Measurements from ENCODE around the gene SMARCA1.
"Not testable (repeated sequence)": the region's sequence is repeated elsewhere in the genome, so short reads cannot be mapped to it uniquely, and the experiment has no call there.

SMARCA1 gene

GRCh38 chrX:129523079-129523911 lies at the start of gene SMARCA1:
Gene SMARCA1 (minus strand): TSS chrX:129523490. CDS start chrX:129523370, 120 bp downstream.
- FAIRE-seq, result no peak

GRCh38 chrX:129572422-129572821 lies 49.1 kb upstream of the SMARCA1 start:
- no peak for FAIRE-seq

- FAIRE-seq, result no peak
These were observed 45.1 kb upstream of the SMARCA1 start for GRCh38 chrX:129568349-129568748.

- no peak for FAIRE-seq
These were observed 42.8 kb upstream of the SMARCA1 start for GRCh38 chrX:129566073-129566472.

GRCh38 chrX:129565046-129565650 lies 41.9 kb upstream of the SMARCA1 start:
- no peak for FAIRE-seq

- FAIRE-seq, result not testable (repeated sequence)
These were observed 41.1 kb upstream of the SMARCA1 start for GRCh38 chrX:129564345-129564744.

- no peak for FAIRE-seq
These were observed 38.2 kb upstream of the SMARCA1 start for GRCh38 chrX:129561453-129561852.

GRCh38 chrX:129559783-129560182 lies 36.5 kb upstream of the SMARCA1 start:
- FAIRE-seq, result no peak

GRCh38 chrX:129557844-129558480 lies 34.7 kb upstream of the SMARCA1 start:
- no peak for FAIRE-seq

- no peak for FAIRE-seq
These were observed 33.6 kb upstream of the SMARCA1 start for GRCh38 chrX:129556806-129557315.

- FAIRE-seq, result not testable (repeated sequence)
These were observed 31.5 kb upstream of the SMARCA1 start for GRCh38 chrX:129554816-129555215.

- no peak for FAIRE-seq
These were observed 30.5 kb upstream of the SMARCA1 start for GRCh38 chrX:129553619-129554288.

- FAIRE-seq, result no peak
These were observed 25.8 kb upstream of the SMARCA1 start for GRCh38 chrX:129549124-129549523.

- FAIRE-seq, result no peak
These were observed 22.1 kb upstream of the SMARCA1 start for GRCh38 chrX:129545408-129545807.

- FAIRE-seq, result no peak
These were observed 21.5 kb upstream of the SMARCA1 start for GRCh38 chrX:129544780-129545179.

- no peak for FAIRE-seq
These were observed 17.5 kb upstream of the SMARCA1 start for GRCh38 chrX:129540722-129541184.

- FAIRE-seq, result no peak
These were observed 16.9 kb upstream of the SMARCA1 start, which contains the start of gene OCRL for GRCh38 chrX:129540068-129540653. Gene OCRL (plus strand): TSS chrX:129540259. CDS start chrX:129540440, 181 bp downstream.

GRCh38 chrX:129534816-129535578 lies 11.7 kb upstream of the SMARCA1 start:
- FAIRE-seq, result no peak

GRCh38 chrX:129531132-129531531 lies 7.8 kb upstream of the SMARCA1 start:
- no peak for FAIRE-seq

- no peak for FAIRE-seq
These were observed 7.1 kb upstream of the SMARCA1 start for GRCh38 chrX:129530410-129530809.

GRCh38 chrX:129529685-129530281 lies 6.5 kb upstream of the SMARCA1 start:
- FAIRE-seq, result no peak

Data from A204.1 (cell line).